HG03039 (cell line): ENCODE measurements around the gene OR6P1.

Experiments
- ATAC-seq: cut with Tn5 transposase; IDR thresholded peaks from one replicate; pipeline ENCODE4 v1.9.1; 2021; ENCODE audit warnings: mild to moderate bottlenecking, moderate library complexity; ENCODE audit not compliant: unreplicated experiment

Gene OR6P1

GRCh38 chr1:158570480-158570879 is at the start of gene OR6P1:
OR6P1 (minus strand) TSS chr1:158570580; CDS start chr1:158563604, 6,976 bp downstream.
- ATAC-seq = no peak

GRCh38 chr1:158613764-158614163 is 43.4 kb upstream of the OR6P1 start:
- ATAC-seq = no peak

- ATAC-seq = no peak
These were observed 41.5 kb upstream of the OR6P1 start for GRCh38 chr1:158611916-158612315.

- ATAC-seq = no peak
These were observed 36.9 kb upstream of the OR6P1 start for GRCh38 chr1:158607296-158607695.

GRCh38 chr1:158604968-158605367 is 34.6 kb upstream of the OR6P1 start, which contains the start of gene OR10Z1:
OR10Z1 (plus strand) TSS chr1:158605268; CDS start chr1:158606439, 1,171 bp downstream.
- no peak for ATAC-seq

GRCh38 chr1:158600735-158601134 is 30.4 kb upstream of the OR6P1 start:
- no peak for ATAC-seq

- no peak for ATAC-seq
These were observed 16.6 kb upstream of the OR6P1 start for GRCh38 chr1:158586942-158587341.

- ATAC-seq = no peak
These were observed 13.6 kb upstream of the OR6P1 start for GRCh38 chr1:158583962-158584361.

GRCh38 chr1:158579733-158580132 is 9.4 kb upstream of the OR6P1 start, which contains the start of gene OR10X1:
OR10X1 (minus strand) TSS chr1:158579899; CDS start chr1:158579899, 0 bp downstream.
- ATAC-seq = no peak

- no peak for ATAC-seq
These were observed 7.2 kb upstream of the OR6P1 start for GRCh38 chr1:158577561-158577960.

- ATAC-seq = no peak
These were observed 1.8 kb upstream of the OR6P1 start for GRCh38 chr1:158572226-158572625.

GRCh38 chr1:158564608-158565007 is 5.8 kb downstream of the OR6P1 start:
- ATAC-seq = no peak

- ATAC-seq = no peak
These were observed 6.5 kb downstream of the OR6P1 start for GRCh38 chr1:158563853-158564252.

GRCh38 chr1:158559696-158560095 is 10.7 kb downstream of the OR6P1 start:
- ATAC-seq = no peak

- ATAC-seq = no peak
These were observed 16.0 kb downstream of the OR6P1 start, which contains the start of gene OR6Y1 for GRCh38 chr1:158554352-158554751. OR6Y1 (minus strand) TSS chr1:158554405; CDS start chr1:158548105, 6,300 bp downstream.

- no peak for ATAC-seq
These were observed 18.1 kb downstream of the OR6P1 start for GRCh38 chr1:158552296-158552695.

GRCh38 chr1:158547533-158547932 is 22.8 kb downstream of the OR6P1 start:
- no peak for ATAC-seq

GRCh38 chr1:158537609-158538008 is 32.8 kb downstream of the OR6P1 start:
- ATAC-seq = no peak

- ATAC-seq = no peak
These were observed 35.9 kb downstream of the OR6P1 start for GRCh38 chr1:158534496-158534895.

GRCh38 chr1:158527190-158527815 is 43.1 kb downstream of the OR6P1 start:
- ATAC-seq = no peak

GRCh38 chr1:158521666-158522058 is 48.7 kb downstream of the OR6P1 start:
- ATAC-seq = no peak

- ATAC-seq = no peak
These were observed 49.3 kb downstream of the OR6P1 start for GRCh38 chr1:158520955-158521665.
